ENCODE data around the gene TBX19. TPM values are rescaled to one million over a fixed set of nuclear protein-coding genes. Genes with fewer than 3 reads are reported as not detected.

Gene TBX19
- total RNA-seq (1 to 10 TPM; 2.0 to 3.6 TPM), polyA plus RNA-seq (1 to 10 TPM; 1.0 to 1.4 TPM)
- long read RNA-seq, donor 1 = 0 reads
- long read RNA-seq, donor 2 = 0 reads
- long read RNA-seq, donor 3 = 0 reads
- long read RNA-seq, donor 4 = 0 reads
- long read RNA-seq, donor 5, partial matches to known transcripts = 0 of 2 reads
- long read RNA-seq, donor 5, other reads (novel, unspliced or antisense) = 0 of 2 reads

GRCh38 chr1:168280296-168280927, at the start of gene TBX19:
Gene TBX19, plus strand, starts transcription at chr1:168280877. Its CDS starts 214 bp downstream, at chr1:168281091.
- H3K9ac ChIP-seq (ENCODE audit: insufficient read depth in 1 of 2, low read length in 2 of 2) = no peak within 1 kb of the TSS
- peaks cover 0 to 33% (median 0%) of the 10 kb centered on the region in 5 donors for H3K4me1 ChIP-seq (ENCODE audit: control insufficient read depth in 5 of 5, insufficient read depth in 5 of 5, low read length in 5 of 5)
- peak in 2 of 3 donors; percentile 41 to 59 for DNase-seq
- TF ChIP-seq, protein P1, sequence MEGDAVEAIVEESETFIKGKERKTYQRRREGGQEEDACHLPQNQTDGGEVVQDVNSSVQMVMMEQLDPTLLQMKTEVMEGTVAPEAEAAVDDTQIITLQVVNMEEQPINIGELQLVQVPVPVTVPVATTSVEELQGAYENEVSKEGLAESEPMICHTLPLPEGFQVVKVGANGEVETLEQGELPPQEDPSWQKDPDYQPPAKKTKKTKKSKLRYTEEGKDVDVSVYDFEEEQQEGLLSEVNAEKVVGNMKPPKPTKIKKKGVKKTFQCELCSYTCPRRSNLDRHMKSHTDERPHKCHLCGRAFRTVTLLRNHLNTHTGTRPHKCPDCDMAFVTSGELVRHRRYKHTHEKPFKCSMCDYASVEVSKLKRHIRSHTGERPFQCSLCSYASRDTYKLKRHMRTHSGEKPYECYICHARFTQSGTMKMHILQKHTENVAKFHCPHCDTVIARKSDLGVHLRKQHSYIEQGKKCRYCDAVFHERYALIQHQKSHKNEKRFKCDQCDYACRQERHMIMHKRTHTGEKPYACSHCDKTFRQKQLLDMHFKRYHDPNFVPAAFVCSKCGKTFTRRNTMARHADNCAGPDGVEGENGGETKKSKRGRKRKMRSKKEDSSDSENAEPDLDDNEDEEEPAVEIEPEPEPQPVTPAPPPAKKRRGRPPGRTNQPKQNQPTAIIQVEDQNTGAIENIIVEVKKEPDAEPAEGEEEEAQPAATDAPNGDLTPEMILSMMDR (IDR thresholded peaks at IDR 0.05; ENCODE audit: control extremely low read depth, extremely low read depth) = no peak
- 86 to 89% methylated on average over 7 of the region's 7 CpGs for WGBS, 2 donors
- no peak within 1 kb of the TSS for H3K27ac ChIP-seq (ENCODE audit: low read depth in 1 of 2, low read length in 1 of 2)
- no peaks in the 10 kb centered on the region for H3K27me3 ChIP-seq (ENCODE audit: control insufficient read depth in 3 of 3, insufficient read depth in 3 of 3, low read length in 2 of 3)
- peaks cover 0 to 6% (median 1%) of the 10 kb centered on the region in 4 donors for H3K9me3 ChIP-seq (ENCODE audit: control insufficient read depth in 4 of 4, insufficient read depth in 3 of 4, low read length in 3 of 4)
- ATAC-seq (ENCODE audit: insufficient read depth, low FRiP score) = no peak
- no peaks in the 10 kb centered on the region for H3K36me3 ChIP-seq (ENCODE audit: control insufficient read depth in 4 of 4, insufficient read depth in 4 of 4, low read length in 4 of 4)
- no peak within 1 kb of the TSS for H3K4me3 ChIP-seq

DNA sequence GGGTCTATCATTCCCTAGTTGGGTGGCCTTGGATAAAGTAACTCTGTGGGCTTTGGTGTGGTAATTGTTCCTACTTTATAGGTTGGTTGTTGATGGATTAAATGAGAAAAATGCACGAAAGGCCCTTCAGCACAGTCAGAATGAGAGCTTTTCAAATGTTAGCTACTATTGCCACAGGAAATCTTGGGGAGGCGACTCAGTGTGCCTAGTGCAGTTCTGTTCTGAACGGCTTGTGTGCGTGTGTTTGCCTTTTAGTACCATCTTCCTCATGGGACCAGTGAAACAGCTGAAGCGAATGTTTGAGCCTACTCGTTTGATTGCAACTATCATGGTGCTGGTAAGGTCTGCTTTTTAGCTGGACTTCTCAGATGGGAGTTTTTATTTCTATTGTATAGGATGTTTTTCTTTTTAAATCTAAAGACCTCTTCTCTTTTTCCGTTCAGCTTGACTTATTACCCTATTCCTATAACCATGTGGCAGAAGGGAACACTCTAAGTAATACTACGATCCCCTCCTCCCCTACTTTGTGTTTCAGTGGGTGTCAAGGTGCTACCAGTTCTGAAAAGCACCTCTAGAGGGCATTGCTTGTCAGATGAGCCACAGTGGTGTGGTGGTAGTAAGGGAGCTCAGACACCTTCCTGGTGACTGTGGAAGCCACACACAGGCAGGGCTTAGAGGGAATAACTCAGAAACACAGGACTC, 45.7 kb upstream of the TBX19 start:
- peaks cover 12 to 43% (median 20%) of the 10 kb centered on the region in 4 donors for H3K36me3 ChIP-seq (ENCODE audit: control insufficient read depth in 4 of 4, insufficient read depth in 4 of 4, low read length in 4 of 4)
- H3K9me3 ChIP-seq (ENCODE audit: control insufficient read depth in 4 of 4, insufficient read depth in 3 of 4, low read length in 3 of 4) = no peaks in the 10 kb centered on the region
- ATAC-seq (ENCODE audit: insufficient read depth, low FRiP score) (no peak), DNase-seq (peak; percentile 21 to 38 (median 36))
- WGBS, 2 donors = 92 to 94% methylated on average over 8 of the region's 8 CpGs
- TF ChIP-seq, protein P1 (IDR thresholded peaks at IDR 0.05; ENCODE audit: control extremely low read depth, extremely low read depth) = peak; percentile 5
- no peak overlapping the region for H3K9ac ChIP-seq (ENCODE audit: insufficient read depth in 1 of 2, low read length in 2 of 2)
- H3K4me3 ChIP-seq = no peak overlapping the region
- H3K27me3 ChIP-seq (ENCODE audit: control insufficient read depth in 3 of 3, insufficient read depth in 3 of 3, low read length in 2 of 3) = no peaks in the 10 kb centered on the region
- H3K27ac ChIP-seq (ENCODE audit: low read depth in 1 of 2, low read length in 1 of 2) = no peak overlapping the region
- peaks cover 0 to 14% (median 5%) of the 10 kb centered on the region in 5 donors for H3K4me1 ChIP-seq (ENCODE audit: control insufficient read depth in 5 of 5, insufficient read depth in 5 of 5, low read length in 5 of 5)

- DNase-seq = no peak
- Histone ChIP-seq H3K27me3 (ENCODE audit: control insufficient read depth in 3 of 3, insufficient read depth in 3 of 3, low read length in 2 of 3) (no peaks in the 10 kb centered on the region), H3K9me3 (ENCODE audit: control insufficient read depth in 4 of 4, insufficient read depth in 3 of 4, low read length in 3 of 4) (no peaks in the 10 kb centered on the region), H3K4me1 (ENCODE audit: control insufficient read depth in 5 of 5, insufficient read depth in 5 of 5, low read length in 5 of 5) (peaks cover 0 to 12% (median 5%) of the 10 kb centered on the region in 5 donors), H3K27ac (ENCODE audit: low read depth in 1 of 2, low read length in 1 of 2) (no peak overlapping the region), H3K9ac (ENCODE audit: insufficient read depth in 1 of 2, low read length in 2 of 2) (no peak overlapping the region), H3K4me3 (no peak overlapping the region), H3K36me3 (ENCODE audit: control insufficient read depth in 4 of 4, insufficient read depth in 4 of 4, low read length in 4 of 4) (peaks cover 16 to 42% (median 23%) of the 10 kb centered on the region in 4 donors)
- TF ChIP-seq, protein P1 (IDR thresholded peaks at IDR 0.05; ENCODE audit: control extremely low read depth, extremely low read depth) = no peak
- ATAC-seq (ENCODE audit: insufficient read depth, low FRiP score) = no peak
Measured at GRCh38 chr1:168235548-168235885, 45.2 kb upstream of the TBX19 start.

Data from lung (tissue), 16 donors.